ENCODE results near the gene GMDS. TPM values are rescaled to one million over a fixed set of nuclear protein-coding genes. Genes with fewer than 3 reads are reported as not detected.

Gene GMDS
- total RNA-seq, 1 donor from 2014 or later = 105 TPM

DNA sequence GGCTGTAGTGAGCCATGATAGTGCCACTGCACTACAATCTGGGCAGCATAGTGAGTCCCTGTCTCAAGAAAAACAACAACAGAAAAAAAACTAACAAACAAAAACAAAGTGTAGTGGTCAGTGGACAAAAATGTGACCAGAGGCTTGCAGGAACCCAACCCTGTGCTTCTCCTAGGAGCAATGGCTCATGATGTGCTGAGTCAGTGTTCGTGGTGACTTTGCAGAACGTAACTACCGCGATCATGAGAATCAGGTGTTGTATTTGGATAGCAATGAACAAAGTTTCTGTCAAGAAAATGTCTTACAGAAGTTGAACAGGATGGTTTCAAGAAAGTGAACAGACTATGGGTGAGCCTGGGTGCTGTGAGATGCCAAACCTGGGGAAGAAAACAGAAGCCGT, 654.2 kb downstream of the GMDS start:
- no peak for DNase-seq (ENCODE audit: low spot score)

GRCh38 chr6:1590580-1590979, 654.8 kb downstream of the GMDS start:
- no peak for DNase-seq (ENCODE audit: low spot score)

DNA sequence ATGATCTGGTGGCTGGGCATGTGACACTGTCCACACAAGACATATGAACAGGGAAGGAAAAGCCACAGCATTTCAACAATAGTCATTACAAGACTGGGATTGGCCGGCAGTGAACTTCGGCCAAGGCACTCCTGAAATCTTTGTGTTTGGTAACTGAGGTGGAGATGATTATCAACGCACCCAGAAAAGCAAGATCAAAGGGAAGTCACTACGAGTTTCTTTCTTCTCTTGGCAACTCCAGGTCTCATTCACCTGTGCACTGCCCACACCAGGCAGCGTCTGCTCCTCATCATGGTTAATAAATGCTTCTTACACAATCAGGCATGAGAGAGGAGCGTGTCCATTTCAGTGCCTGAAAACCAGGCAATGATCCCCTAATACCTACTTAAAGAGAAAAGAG, 656.2 kb downstream of the GMDS start:
- no peak for DNase-seq (ENCODE audit: low spot score)

DNA sequence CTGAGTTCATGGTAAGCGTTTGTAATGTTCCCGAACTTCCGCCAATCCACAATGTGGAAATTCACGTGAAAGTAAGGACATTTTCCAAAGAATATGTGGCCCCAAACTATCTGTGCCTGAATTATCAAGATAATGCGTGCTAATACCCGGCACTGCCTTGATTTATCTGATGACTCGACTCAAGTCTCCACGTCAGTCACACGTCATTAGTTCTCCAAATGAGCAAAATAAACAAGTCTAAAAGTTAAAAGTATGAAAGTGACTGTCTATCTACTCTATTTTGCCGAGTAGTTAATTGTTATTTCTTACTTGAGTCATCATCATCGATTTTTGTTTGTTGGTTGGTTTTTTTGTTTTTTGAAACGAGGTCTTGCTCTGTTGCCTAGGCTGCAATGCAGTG, 657.4 kb downstream of the GMDS start:
- DNase-seq (ENCODE audit: low spot score) = no peak

GRCh38 chr6:1587546-1587945, 657.9 kb downstream of the GMDS start:
- no peak for DNase-seq (ENCODE audit: low spot score)

- DNase-seq (ENCODE audit: low spot score) = no peak
These were observed 658.4 kb downstream of the GMDS start for GRCh38 chr6:1586861-1587450.

DNA sequence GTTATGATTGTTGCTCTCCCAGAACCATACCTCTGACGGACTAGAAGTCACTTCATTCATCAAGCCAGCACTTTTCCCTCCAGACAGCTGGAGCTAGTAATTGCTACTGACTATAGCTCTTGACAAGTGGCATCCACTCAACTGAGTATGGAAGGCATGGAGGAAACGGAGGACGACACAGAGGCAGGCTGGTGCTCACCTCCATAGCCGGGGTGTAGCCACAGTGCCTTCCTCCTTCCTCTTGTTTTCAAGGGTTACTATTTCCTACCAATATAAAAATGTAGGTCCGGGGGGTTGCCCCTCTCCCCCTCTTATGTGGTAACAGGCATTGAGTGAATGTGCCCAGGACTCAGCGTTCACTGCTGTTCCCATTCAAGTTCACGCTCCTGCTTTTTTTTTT, 659.1 kb downstream of the GMDS start:
- no peak for DNase-seq (ENCODE audit: low spot score)

- DNase-seq (ENCODE audit: low spot score) = no peak
These were observed 659.7 kb downstream of the GMDS start for GRCh38 chr6:1585669-1586049.

DNA sequence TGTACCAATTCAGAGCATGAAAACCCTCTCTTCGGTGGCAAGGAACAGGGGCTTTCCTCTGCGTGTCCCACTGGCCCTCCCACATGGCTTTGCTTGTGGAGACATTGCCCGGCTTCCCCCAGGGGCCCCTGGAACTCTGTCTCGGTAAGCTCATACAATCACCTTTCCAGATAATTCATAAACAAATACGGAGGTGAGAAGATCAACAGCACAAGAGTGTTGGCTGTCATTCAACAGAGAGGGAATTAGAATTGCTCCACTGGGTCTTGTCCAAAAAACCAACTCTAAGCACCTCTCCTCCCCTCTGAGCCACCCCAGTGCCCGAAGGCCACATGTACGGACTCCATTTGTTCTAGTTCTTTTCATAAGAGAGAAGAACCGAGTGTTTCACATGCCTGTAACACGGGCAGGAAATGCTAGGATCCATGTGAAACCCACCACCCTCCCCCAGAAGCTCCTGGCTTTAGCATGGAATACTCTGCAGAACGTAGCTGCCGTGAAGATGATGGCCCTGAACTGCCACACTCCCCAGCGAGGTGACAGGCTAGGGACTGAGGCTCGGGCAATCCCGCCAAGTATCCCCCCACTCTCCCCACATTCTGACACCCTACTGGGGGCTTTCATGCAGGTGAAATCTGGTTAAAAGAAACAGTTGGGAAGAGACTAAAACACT, 660.3 kb downstream of the GMDS start:
- no peak for DNase-seq (ENCODE audit: low spot score)

GRCh38 chr6:1584146-1584545, 661.3 kb downstream of the GMDS start:
- DNase-seq (ENCODE audit: low spot score) = no peak

DNA sequence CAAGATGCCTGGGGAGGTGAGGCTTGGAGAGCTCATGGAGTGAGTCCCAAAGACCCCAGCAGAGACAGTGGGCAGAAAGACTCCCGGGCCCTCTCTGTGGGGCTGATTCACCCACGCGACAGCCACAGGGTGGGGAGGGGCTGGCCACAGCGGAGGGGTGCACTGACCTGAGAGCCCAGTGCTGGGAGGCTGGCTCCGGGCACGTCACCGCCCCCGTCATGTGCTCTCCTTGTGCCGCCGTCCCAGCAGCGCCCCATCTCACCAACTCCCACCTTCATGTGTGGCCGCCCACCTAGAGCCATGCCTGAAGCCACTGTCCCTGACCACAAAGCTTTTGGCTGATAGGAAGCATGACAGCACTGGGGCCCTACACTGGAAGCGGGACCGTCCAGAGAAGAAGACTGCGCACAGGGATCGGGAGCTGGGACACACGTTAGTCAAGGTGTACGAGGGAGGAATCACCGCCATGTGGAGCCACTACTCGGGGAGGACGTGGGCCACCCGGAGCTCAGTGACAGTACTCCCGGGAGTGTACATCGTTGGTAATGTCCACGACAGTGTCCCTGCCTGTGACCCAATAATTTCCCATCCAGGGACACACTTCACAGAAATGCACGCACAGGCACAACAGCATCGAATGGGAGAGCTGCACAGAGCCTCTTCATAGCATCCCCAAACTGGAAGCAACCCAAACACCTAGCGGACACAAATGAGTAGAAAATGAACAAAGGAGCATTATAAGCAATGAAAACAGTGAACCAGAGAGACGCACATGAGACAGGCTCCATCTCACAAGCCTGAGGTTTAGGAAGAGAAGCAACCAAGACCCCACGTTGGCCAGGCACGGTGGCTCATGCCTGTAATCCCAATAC, 664.0 kb downstream of the GMDS start:
- DNase-seq (ENCODE audit: low spot score) = no peak

GRCh38 chr6:1580585-1580984, 664.8 kb downstream of the GMDS start:
- no peak for DNase-seq (ENCODE audit: low spot score)

- no peak for DNase-seq (ENCODE audit: low spot score)
These were observed 665.3 kb downstream of the GMDS start for GRCh38 chr6:1580109-1580508.

DNA sequence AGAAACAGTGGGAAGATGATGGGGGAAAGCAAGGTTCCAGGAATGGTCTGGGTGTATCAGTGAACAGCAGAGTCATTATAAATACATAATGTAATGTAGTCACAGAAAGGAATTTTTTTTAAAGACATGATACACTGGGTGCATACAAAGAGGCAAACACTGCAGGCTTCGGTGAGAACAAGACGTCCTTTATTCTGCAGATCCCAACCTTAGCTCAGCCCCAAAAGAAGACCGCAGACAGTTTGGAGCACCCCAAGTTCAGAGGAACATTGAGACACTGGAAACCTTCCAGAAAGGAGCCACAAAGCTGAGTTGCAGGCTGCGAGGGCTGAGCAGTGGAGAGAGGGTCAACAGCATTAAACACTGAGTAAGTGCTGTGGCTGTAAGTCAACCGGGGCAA, 666.3 kb downstream of the GMDS start:
- no peak for DNase-seq (ENCODE audit: low spot score)

DNA sequence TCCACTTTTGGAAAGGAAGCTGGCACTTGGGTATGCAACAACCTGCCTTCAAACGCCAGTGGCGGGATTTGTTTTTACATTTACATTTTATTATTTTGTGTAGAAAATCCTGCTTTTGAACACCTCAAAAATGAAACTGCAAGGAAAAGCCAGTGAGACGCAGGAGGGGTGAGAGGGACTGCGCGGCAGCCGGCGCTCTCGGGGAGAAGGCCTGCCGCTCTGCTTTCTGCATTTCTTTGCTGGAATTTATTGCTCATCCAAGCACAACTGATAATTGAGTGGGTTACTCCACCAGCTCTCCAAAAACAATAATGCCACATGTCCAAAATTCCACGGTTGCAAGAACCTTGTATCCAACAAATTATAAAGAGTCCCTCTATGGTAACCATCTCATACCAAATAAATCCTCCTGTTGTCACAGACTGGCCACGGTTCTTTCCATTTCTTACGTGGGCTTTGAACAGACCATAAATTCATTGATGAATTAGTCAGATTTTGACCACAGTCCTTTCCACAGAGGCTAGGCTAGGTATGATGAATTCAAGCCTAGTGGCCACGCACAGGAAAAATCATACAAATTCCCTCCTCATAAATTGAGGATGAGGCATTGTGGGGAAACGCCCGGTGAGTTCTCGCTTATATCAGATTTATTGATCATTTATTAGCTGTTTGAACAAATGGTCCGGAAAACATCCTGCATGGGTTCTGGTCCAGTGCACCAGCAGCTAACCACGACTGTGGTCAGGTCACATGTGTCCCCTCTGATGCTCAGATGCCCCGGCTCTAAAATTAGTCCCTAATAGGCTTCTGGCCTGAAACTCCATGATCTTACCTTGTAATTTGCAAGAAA, 667.3 kb downstream of the GMDS start:
- no peak for DNase-seq (ENCODE audit: low spot score)

DNA sequence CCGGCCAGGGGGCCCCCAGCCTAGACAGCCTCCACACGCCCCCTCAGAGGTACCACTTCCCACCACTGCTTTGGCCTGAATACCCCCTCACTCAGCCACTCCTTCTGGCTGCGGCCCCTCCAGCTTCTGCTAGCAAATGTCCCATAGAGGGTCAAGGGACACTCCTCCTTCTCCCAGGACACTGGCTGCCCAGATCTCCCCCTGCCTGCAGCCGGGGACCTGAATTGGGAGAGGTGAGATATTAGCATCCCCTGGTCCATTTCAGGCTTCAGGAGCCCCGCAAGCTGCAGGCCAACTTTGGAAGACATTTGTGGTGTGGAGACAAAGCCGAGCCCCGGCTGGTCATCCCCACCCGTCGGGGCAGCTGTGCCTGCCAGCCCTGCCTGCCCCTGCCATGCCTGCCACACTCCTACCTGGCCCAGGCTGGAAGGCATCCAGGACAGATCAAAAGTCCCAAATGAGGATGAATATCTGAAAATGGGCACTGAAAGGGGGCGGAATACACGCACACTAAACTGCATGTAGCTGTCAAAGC, 668.2 kb downstream of the GMDS start:
- DNase-seq (ENCODE audit: low spot score) = no peak

GRCh38 chr6:1576711-1577110, 668.7 kb downstream of the GMDS start:
- no peak for DNase-seq (ENCODE audit: low spot score)

GRCh38 chr6:1576166-1576565, 669.2 kb downstream of the GMDS start:
- DNase-seq (ENCODE audit: low spot score) = no peak

- DNase-seq (ENCODE audit: low spot score) = no peak
These were observed 670.0 kb downstream of the GMDS start for GRCh38 chr6:1575210-1576041.

DNA sequence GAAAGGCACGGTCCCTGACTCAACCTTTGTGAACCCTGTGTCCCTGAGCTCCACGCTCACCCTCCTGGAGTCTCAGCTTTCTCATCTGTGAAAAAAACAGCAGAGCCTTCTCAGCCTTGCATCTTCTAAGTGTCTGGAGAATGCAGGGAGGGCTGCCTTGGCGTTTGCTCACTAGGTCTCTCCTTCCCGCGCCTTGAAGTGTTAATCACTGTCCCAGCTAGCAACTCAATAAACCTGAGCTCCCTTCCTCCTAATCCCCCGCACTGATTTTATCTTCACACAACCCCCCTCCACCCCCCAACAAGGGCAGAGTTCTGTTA, 670.6 kb downstream of the GMDS start:
- no peak for DNase-seq (ENCODE audit: low spot score)
